PC-9 (cell line): Measurements from ENCODE around the gene B3GAT1. TPM values are rescaled to one million over a fixed set of nuclear protein-coding genes. Genes with fewer than 3 reads are reported as not detected.
"Not testable (repeated sequence)": the region's sequence is repeated elsewhere in the genome, so short reads cannot be mapped to it uniquely, and the experiment has no call there.

Experiments used
- BruUV-seq: library from RNA; stranded (reverse); fragments of 400-500 nt; replicated peaks from 2 replicates; lab custom pipeline; 2021; lab: Mats Ljungman, UMichigan
- CTCF ChIA-PET: fragments of 300-600 bp; sonication (Branson Sonifier 250); formaldehyde crosslinking; loops from one replicate; lab custom pipeline; 2022; ENCODE audit warnings: antibody characterized with exemption; lab: Charles Lee
- POLR2A ChIA-PET: fragments of 300-600 bp; sonication (Branson Sonifier 250); formaldehyde crosslinking; loops from one replicate; lab custom pipeline; 2022; ENCODE audit warnings: antibody characterized with exemption; ENCODE audit not compliant: unreplicated experiment; lab: Charles Lee
- DNase-seq, 2 experiments: peaks; one replicate each; pipeline versions ENCODE4 v3.0.0 to v3.0.0-alpha.2; 2015 to 2022; ENCODE audit warnings: mixed read lengths in 1 of 2
- H2AFZ ChIP-seq: fragments of 200-600 bp; sonication (generic); 2 replicates; pipeline ENCODE4 v1.8.1; 2017; ENCODE audit warnings: antibody characterized with exemption
- H3F3A ChIP-seq: fragments of 200-600 bp; sonication (generic); 2 replicates; pipeline ENCODE4 v1.8.1; 2017; ENCODE audit warnings: antibody characterized with exemption, mild to moderate bottlenecking, low read depth; ENCODE audit not compliant: insufficient read depth
- H3K27ac ChIP-seq: fragments of 200-600 bp; sonication (generic); 2 replicates; pipeline ENCODE4 v1.6.1; 2016; ENCODE audit warnings: mixed run types
- H3K27me3 ChIP-seq: fragments of 200-600 bp; sonication (generic); 2 replicates; pipeline ENCODE4 v1.6.1; 2016; ENCODE audit warnings: low read depth, mixed run types; ENCODE audit not compliant: insufficient read depth
- H3K36me3 ChIP-seq: fragments of 200-600 bp; sonication (generic); 2 replicates; pipeline ENCODE4 v1.6.1; 2016; ENCODE audit warnings: low read depth, mixed run types
- H3K4me1 ChIP-seq: fragments of 200-600 bp; sonication (generic); replicated peaks from 2 replicates; pipeline ENCODE4 v1.6.1; 2016; ENCODE audit warnings: mixed run types; ENCODE audit not compliant: insufficient read depth
- H3K4me2 ChIP-seq: fragments of 200-600 bp; sonication (generic); 2 replicates; pipeline ENCODE4 v1.6.1; 2017; ENCODE audit warnings: mixed run types
- H3K4me3 ChIP-seq: fragments of 200-600 bp; sonication (generic); 2 replicates; pipeline ENCODE4 v1.6.1; 2016; ENCODE audit warnings: mixed run types
- H3K79me2 ChIP-seq: fragments of 200-600 bp; sonication (generic); 2 replicates; pipeline ENCODE4 v1.6.1; 2017; ENCODE audit warnings: low read depth, mixed run types
- H3K9me2 ChIP-seq: fragments of 200-600 bp; sonication (generic); 2 replicates; pipeline ENCODE4 v1.8.1; 2017; ENCODE audit warnings: mild to moderate bottlenecking; ENCODE audit not compliant: insufficient read depth
- H3K9me3 ChIP-seq: fragments of 200-600 bp; sonication (generic); 2 replicates; pipeline ENCODE4 v1.8.1; 2016; ENCODE audit warnings: low read depth; ENCODE audit not compliant: insufficient read depth
- H4K20me1 ChIP-seq: fragments of 200-600 bp; sonication (generic); 2 replicates; pipeline ENCODE4 v1.8.1; 2017; ENCODE audit not compliant: insufficient read depth
- CTCF ChIP-seq: fragments of 200-600 bp; sonication (generic); conservative IDR thresholded peaks from 2 replicates; pipeline ENCODE4 v1.6.1; 2017; ENCODE audit warnings: mixed run types, antibody characterized with exemption, mild to moderate bottlenecking, moderate library complexity
- EZH2 ChIP-seq: fragments of 200-600 bp; sonication (generic); IDR thresholded peaks from 2 replicates; pipeline ENCODE4 v1.8.0; 2017; ENCODE audit warnings: antibody characterized with exemption, low read depth
- intact Hi-C: fragments of 100-400 bp; cut with micrococcal nuclease; formaldehyde crosslinking; loops from one replicate; pipeline ENCODE4 v1.10.0; 2022; ENCODE audit not compliant: unreplicated experiment
- total RNA-seq: library from RNA; stranded (reverse); gene quantifications from 2 replicates; pipeline ENCODE4 v1.2.3, GENCODE V29; 2021

The B3GAT1 gene
- total RNA-seq, 1 experiment from 2014 or later = not detected

GRCh38 chr11:134460062-134460561, 48.1 kb upstream of the B3GAT1 start:
- H4K20me1 ChIP-seq = no peaks in the 10 kb centered on the region
- TF ChIP-seq EZH2 (no peak), CTCF (no peak)
- no peaks in the 10 kb centered on the region for H3K9me3 ChIP-seq
- no peak overlapping the region for H3K4me3 ChIP-seq
- H3K79me2 ChIP-seq = no peaks in the 10 kb centered on the region
- H3K4me2 ChIP-seq = no peak overlapping the region
- BruUV-seq = no TSS peak
- ChIA-PET CTCF (no interaction called here), POLR2A (no interaction called here)
- H3K9me2 ChIP-seq = no peaks in the 10 kb centered on the region
- H3K27ac ChIP-seq = no peak overlapping the region
- no peak overlapping the region for H2AFZ ChIP-seq
- H3K36me3 ChIP-seq = no peaks in the 10 kb centered on the region
- H3K4me1 ChIP-seq = no peaks in the 10 kb centered on the region
- no peaks in the 10 kb centered on the region for H3F3A ChIP-seq
- no peak for DNase-seq
- peaks cover 83% of the 10 kb centered on the region for H3K27me3 ChIP-seq
- intact Hi-C loops = no loop called here

GRCh38 chr11:134459246-134460061, 47.4 kb upstream of the B3GAT1 start:
- no peak for DNase-seq
- Histone ChIP-seq H3F3A (no peaks in the 10 kb centered on the region), H3K27me3 (peaks cover 83% of the 10 kb centered on the region), H3K79me2 (no peaks in the 10 kb centered on the region), H3K9me3 (no peaks in the 10 kb centered on the region), H3K36me3 (no peaks in the 10 kb centered on the region), H3K4me2 (no peak overlapping the region), H3K9me2 (no peaks in the 10 kb centered on the region), H4K20me1 (no peaks in the 10 kb centered on the region), H3K4me1 (no peaks in the 10 kb centered on the region), H3K4me3 (no peak overlapping the region), H3K27ac (no peak overlapping the region), H2AFZ (no peak overlapping the region)
- CTCF ChIA-PET = no interaction called here
- TF ChIP-seq EZH2 (no peak), CTCF (no peak)
- intact Hi-C loops = no loop called here
- BruUV-seq = no TSS peak
- POLR2A ChIA-PET = no interaction called here

GRCh38 chr11:134457411-134458007, 45.5 kb upstream of the B3GAT1 start:
- H3K9me3 ChIP-seq, DNase-seq, H3K36me3 ChIP-seq, CTCF ChIA-PET, POLR2A ChIA-PET, intact Hi-C loops, H2AFZ ChIP-seq, H3K4me3 ChIP-seq, H3K79me2 ChIP-seq, H3F3A ChIP-seq, H3K4me2 ChIP-seq, BruUV-seq, H3K27ac ChIP-seq, H3K4me1 ChIP-seq, H4K20me1 ChIP-seq, H3K9me2 ChIP-seq: not testable (repeated sequence)
- H3K27me3 ChIP-seq = peaks cover 84% of the 10 kb centered on the region
